ENCODE data around the gene GK2.

Gene GK2

DNA sequence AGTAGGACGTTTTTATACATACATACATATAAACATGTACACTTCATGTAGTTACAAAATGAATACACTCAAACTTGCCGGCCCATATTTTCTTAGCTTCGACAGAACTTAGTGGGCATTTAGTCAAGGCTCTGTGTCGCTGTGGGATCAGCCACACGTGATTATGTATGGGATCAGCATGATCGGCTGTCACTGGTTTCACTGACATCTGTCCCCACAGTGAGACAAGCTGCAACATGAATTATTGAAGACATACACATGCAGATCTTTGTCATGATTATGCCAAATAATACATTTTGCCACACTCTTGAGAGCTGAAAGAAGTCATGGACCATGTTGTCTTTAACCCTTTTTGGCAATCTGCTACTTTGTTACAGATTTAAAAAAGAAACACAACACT lies 44.0 kb downstream of the GK2 start:
- Histone ChIP-seq H3K4me3 (ENCODE audit: insufficient read depth, low read length, poor library complexity, severe bottlenecking) (no peak overlapping the region), H3K9me3 (ENCODE audit: insufficient read depth, low read length) (no peaks in the 10 kb centered on the region), H3K9me2 (replicated peaks; ENCODE audit: insufficient read depth, low read length) (no peaks in the 10 kb centered on the region), H3K27me3 (ENCODE audit: low read length) (no peaks in the 10 kb centered on the region), H3K27ac (ENCODE audit: low read depth, low read length) (no peak overlapping the region), H3F3A (ENCODE audit: insufficient read depth) (no peaks in the 10 kb centered on the region), H3K4me2 (ENCODE audit: low read depth, low read length, poor library complexity, severe bottlenecking) (no peak overlapping the region), H4K20me1 (ENCODE audit: low read depth, low read length) (no peaks in the 10 kb centered on the region), H3K9ac (ENCODE audit: low read length) (no peak overlapping the region), H3K79me2 (ENCODE audit: insufficient read depth, low read length) (no peaks in the 10 kb centered on the region), H2AFZ (ENCODE audit: low read depth, low read length, severe bottlenecking) (no peak overlapping the region), H3K36me3 (ENCODE audit: low read length) (no peaks in the 10 kb centered on the region)
- TF ChIP-seq, protein P1, sequence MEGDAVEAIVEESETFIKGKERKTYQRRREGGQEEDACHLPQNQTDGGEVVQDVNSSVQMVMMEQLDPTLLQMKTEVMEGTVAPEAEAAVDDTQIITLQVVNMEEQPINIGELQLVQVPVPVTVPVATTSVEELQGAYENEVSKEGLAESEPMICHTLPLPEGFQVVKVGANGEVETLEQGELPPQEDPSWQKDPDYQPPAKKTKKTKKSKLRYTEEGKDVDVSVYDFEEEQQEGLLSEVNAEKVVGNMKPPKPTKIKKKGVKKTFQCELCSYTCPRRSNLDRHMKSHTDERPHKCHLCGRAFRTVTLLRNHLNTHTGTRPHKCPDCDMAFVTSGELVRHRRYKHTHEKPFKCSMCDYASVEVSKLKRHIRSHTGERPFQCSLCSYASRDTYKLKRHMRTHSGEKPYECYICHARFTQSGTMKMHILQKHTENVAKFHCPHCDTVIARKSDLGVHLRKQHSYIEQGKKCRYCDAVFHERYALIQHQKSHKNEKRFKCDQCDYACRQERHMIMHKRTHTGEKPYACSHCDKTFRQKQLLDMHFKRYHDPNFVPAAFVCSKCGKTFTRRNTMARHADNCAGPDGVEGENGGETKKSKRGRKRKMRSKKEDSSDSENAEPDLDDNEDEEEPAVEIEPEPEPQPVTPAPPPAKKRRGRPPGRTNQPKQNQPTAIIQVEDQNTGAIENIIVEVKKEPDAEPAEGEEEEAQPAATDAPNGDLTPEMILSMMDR (IDR thresholded peaks at IDR 0.05; ENCODE audit: insufficient read depth, low read length, poor library complexity, severe bottlenecking): no peak
- no peak for TF ChIP-seq EZH2phosphoT487 (conservative IDR thresholded peaks at IDR 0.05; ENCODE audit: low read length)

DNA sequence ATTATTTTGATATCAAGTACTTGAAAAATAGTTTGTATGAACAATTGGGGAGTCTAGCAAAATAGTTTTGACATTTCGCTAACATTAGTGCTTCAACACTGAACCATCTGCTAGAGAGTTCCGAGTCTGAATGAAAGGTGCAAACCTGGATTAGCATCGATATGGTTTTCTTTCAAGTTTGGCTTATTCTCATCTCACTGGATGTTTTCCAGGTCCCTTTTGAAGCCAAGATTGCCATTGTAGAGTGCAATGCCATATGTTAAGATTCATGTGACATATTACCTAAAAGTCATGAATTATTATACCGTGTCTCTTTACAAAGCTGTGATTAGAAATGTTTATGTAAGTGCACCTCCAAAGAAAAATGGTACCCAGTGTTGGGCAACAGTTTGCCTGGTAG lies 45.4 kb downstream of the GK2 start:
- Histone ChIP-seq H3K79me2 (ENCODE audit: insufficient read depth, low read length) (no peaks in the 10 kb centered on the region), H3K9me2 (replicated peaks; ENCODE audit: insufficient read depth, low read length) (no peaks in the 10 kb centered on the region)
- TF ChIP-seq, protein P1 (IDR thresholded peaks at IDR 0.05; ENCODE audit: insufficient read depth, low read length, poor library complexity, severe bottlenecking): no peak
- TF ChIP-seq EZH2phosphoT487 (conservative IDR thresholded peaks at IDR 0.05; ENCODE audit: low read length): no peak

DNA sequence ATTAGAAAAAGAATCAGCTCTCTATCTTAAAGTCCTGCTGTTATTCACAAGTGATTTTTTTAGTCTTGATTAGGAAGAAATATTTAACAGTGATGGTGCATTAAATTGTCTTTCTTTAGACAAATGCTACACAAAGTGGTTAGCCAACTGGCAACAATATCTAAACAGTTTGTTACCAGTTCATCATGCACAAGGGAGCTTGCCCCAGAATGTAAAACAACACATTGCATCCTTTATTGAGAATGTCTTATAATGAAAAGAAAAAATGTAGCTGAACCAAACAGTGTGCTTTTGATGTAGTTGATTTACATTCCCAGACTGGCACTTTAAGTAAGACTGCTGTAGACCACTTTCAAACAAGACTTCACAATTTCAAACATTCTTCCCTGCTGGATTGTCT lies 48.0 kb downstream of the GK2 start:
- Histone ChIP-seq H3K79me2 (ENCODE audit: insufficient read depth, low read length) (no peaks in the 10 kb centered on the region), H3K36me3 (ENCODE audit: low read length) (no peaks in the 10 kb centered on the region), H3K9ac (ENCODE audit: low read length) (no peak overlapping the region), H3K9me2 (replicated peaks; ENCODE audit: insufficient read depth, low read length) (no peaks in the 10 kb centered on the region), H3F3A (ENCODE audit: insufficient read depth) (no peaks in the 10 kb centered on the region), H3K4me3 (ENCODE audit: insufficient read depth, low read length, poor library complexity, severe bottlenecking) (no peak overlapping the region), H4K20me1 (ENCODE audit: low read depth, low read length) (no peaks in the 10 kb centered on the region), H3K27me3 (ENCODE audit: low read length) (no peaks in the 10 kb centered on the region), H3K27ac (ENCODE audit: low read depth, low read length) (no peak overlapping the region), H2AFZ (ENCODE audit: low read depth, low read length, severe bottlenecking) (no peak overlapping the region), H3K9me3 (ENCODE audit: insufficient read depth, low read length) (no peaks in the 10 kb centered on the region), H3K4me2 (ENCODE audit: low read depth, low read length, poor library complexity, severe bottlenecking) (no peak overlapping the region)
- TF ChIP-seq EZH2phosphoT487 (conservative IDR thresholded peaks at IDR 0.05; ENCODE audit: low read length): no peak
- TF ChIP-seq, protein P1 (IDR thresholded peaks at IDR 0.05; ENCODE audit: insufficient read depth, low read length, poor library complexity, severe bottlenecking): no peak

More for the DNA sequence above, 45.4 kb downstream of the GK2 start:
- Histone ChIP-seq H3K4me2 (ENCODE audit: low read depth, low read length, poor library complexity, severe bottlenecking) (no peak overlapping the region), H3F3A (ENCODE audit: insufficient read depth) (no peaks in the 10 kb centered on the region), H3K9me3 (ENCODE audit: insufficient read depth, low read length) (no peaks in the 10 kb centered on the region), H3K27me3 (ENCODE audit: low read length) (no peaks in the 10 kb centered on the region), H3K27ac (ENCODE audit: low read depth, low read length) (no peak overlapping the region), H4K20me1 (ENCODE audit: low read depth, low read length) (no peaks in the 10 kb centered on the region), H3K9ac (ENCODE audit: low read length) (no peak overlapping the region), H3K36me3 (ENCODE audit: low read length) (no peaks in the 10 kb centered on the region), H3K4me3 (ENCODE audit: insufficient read depth, low read length, poor library complexity, severe bottlenecking) (no peak overlapping the region), H2AFZ (ENCODE audit: low read depth, low read length, severe bottlenecking) (no peak overlapping the region)
